Uterus (tissue), 2 donors: ENCODE measurements around the gene NSFL1C.

Experiments used
- CTCF ChIP-seq, 4 experiments: fragments of 200-600 bp in 2 of 4; fragments of 450-650 bp in 2 of 4; sonication (generic) in 2 of 4; IDR thresholded peaks; one replicate each; pipeline ENCODE4 v1.5.1; 2016 to 2019; ENCODE audit warnings: antibody characterized with exemption in 4 of 4, mild to moderate bottlenecking in 2 of 4, moderate library complexity in 1 of 4
- POLR2A ChIP-seq, 2 donors: fragments of 450-650 bp; IDR thresholded peaks; one replicate each; pipeline ENCODE4 v1.6.1; 2016; ENCODE audit warnings: antibody characterized with exemption in 2 of 2, mild to moderate bottlenecking in 1 of 2, moderate library complexity in 1 of 2

- peak; percentile 86 to 100 (median 99) for TF ChIP-seq CTCF (IDR thresholded peaks at IDR 0.05)
- peak; percentile 30 to 80 for TF ChIP-seq POLR2A (IDR thresholded peaks at IDR 0.05)
Measured at GRCh38 chr20:1466211-1467081, at the start of gene NSFL1C.
